Activated T-helper 1 cell treated with anti-CD3 and anti-CD28 coated beads, Interleukin-12 subunit alpha, Interleukin-12 subunit beta, Interleukin-2, Interleukin-4 antibody, amounts not matched to agents 30 ng/mL and 10 ng/mL and 1 ng/mL, durations not matched to agents 14 hours and 24 hours and 36 hours (primary cell): ENCODE measurements around the gene OR2T2. TPM values are rescaled to one million over a fixed set of nuclear protein-coding genes. Genes with fewer than 3 reads are reported as not detected.
"Not testable (repeated sequence)": the region's sequence is repeated elsewhere in the genome, so short reads cannot be mapped to it uniquely, and the experiment has no call there.

Experiments used
- DNase-seq: peaks from one replicate; pipeline ENCODE4 v3.0.0; 2021; ENCODE audit warnings: low spot score
- H3K27ac Mint-ChIP-seq: one replicate; pipeline ENCODE4 v1.8.0; 2021; ENCODE audit warnings: mild to moderate bottlenecking, mixed read lengths
- H3K27me3 Mint-ChIP-seq: one replicate; pipeline ENCODE4 v1.8.0; 2022; ENCODE audit warnings: mild to moderate bottlenecking, moderate library complexity, mixed read lengths; ENCODE audit not compliant: insufficient read depth
- H3K36me3 Mint-ChIP-seq: one replicate; pipeline ENCODE4 v1.8.0; 2021; ENCODE audit warnings: low read depth, mixed read lengths
- H3K4me1 Mint-ChIP-seq: one replicate; pipeline ENCODE4 v1.8.0; 2021; ENCODE audit warnings: low read depth, mixed read lengths
- H3K4me3 Mint-ChIP-seq: one replicate; pipeline ENCODE4 v1.8.0; 2021; ENCODE audit warnings: mild to moderate bottlenecking, moderate library complexity, mixed read lengths
- H3K9me3 Mint-ChIP-seq: one replicate; pipeline ENCODE4 v1.8.0; 2021; ENCODE audit warnings: mixed read lengths
- intact Hi-C: fragments of 100-400 bp; cut with micrococcal nuclease; formaldehyde crosslinking; loops from one replicate; pipeline ENCODE4 v1.15.1; 2024
- total RNA-seq: library from RNA; stranded (reverse); gene quantifications from 2 replicates; pipeline ENCODE4 v1.2.3, GENCODE V29; 2022

OR2T2 gene, protein sequence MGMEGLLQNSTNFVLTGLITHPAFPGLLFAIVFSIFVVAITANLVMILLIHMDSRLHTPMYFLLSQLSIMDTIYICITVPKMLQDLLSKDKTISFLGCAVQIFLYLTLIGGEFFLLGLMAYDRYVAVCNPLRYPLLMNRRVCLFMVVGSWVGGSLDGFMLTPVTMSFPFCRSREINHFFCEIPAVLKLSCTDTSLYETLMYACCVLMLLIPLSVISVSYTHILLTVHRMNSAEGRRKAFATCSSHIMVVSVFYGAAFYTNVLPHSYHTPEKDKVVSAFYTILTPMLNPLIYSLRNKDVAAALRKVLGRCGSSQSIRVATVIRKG
- total RNA-seq: not detected in 2 replicates

DNA sequence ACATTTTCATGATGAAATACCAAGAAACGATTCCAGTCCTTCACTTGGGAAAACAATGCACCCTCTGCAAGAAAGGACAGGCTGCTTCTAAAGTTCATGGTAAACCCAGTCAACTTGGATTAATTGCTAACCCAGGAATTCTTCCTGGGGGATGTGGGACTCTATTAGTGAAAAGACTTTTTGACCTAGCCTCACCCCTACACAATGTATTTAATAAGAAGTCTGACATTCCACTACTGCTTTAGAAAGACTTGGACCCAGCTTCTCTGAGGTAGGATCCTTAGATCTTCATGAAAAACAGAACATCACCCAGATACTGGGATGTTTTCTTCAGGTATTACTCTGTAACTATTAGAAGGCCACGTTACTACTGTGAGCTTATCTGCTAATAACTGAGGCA is at the start of gene OR2T2:
OR2T2 (plus strand) TSS at position 239 of the 400 bp plus-strand sequence. CDS start 7,161 bp downstream, outside the sequence.
- intact Hi-C loops, H3K27ac Mint-ChIP-seq, H3K4me3 Mint-ChIP-seq, H3K9me3 Mint-ChIP-seq, H3K4me1 Mint-ChIP-seq, H3K36me3 Mint-ChIP-seq, DNase-seq, H3K27me3 Mint-ChIP-seq: not testable (repeated sequence)

DNA sequence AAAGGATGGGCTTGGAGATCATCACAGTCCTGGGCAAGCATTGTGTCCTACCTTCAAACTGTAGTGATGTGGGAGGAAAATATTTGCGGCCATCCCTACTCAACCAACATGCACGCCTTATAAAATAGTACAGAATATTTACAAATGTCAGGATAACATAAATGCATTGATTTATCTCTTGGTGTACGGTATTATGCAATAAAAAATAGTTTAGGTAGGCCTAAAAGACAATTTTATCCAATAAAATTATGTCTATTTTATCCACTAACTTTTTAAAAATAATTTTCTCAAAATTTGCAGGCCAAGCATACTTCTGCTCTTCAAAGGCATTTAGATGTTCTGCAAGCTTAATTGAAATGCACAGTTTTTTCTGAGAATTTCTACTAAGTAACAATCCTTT is 42.7 kb upstream of the OR2T2 start, which contains the start of gene OR2T1:
OR2T1 (plus strand) TSS at position 301 of the 400 bp plus-strand sequence. CDS start 3,100 bp downstream, outside the sequence.
- intact Hi-C loops: loop anchor here (10.0 kb wide), 1 partner anchor 212 kb away; no protein-coding TSS in a partner anchor
- Mint-ChIP-seq H3K4me1 (no peaks in the 10 kb centered on the region), H3K4me3 (no peak within 1 kb of the TSS), H3K27me3 (peaks cover 2% of the 10 kb centered on the region), H3K9me3 (peaks cover 5% of the 10 kb centered on the region), H3K27ac (no peak within 1 kb of the TSS), H3K36me3 (no peaks in the 10 kb centered on the region)
- DNase-seq: no peak

DNA sequence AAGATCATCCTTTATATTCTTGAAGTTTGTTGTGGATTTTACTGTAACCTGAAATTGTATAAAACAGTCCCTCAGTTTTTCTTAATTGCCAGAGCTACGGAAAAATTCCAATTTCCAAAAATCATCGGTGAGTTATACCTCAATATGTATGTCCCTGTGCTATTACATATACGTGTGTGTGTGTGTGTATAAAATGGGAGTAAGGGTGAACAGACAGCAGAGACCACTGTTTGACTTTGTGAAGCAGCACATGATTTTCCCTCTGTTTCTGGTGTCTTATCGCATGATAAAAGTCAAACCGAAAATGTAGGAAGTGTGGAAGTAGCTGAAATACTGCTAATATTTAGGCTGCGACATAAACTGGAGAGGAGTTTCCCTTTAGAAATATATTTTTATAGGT is 41.4 kb upstream of the OR2T2 start:
- Mint-ChIP-seq H3K9me3 (peaks cover 5% of the 10 kb centered on the region), H3K27me3 (peaks cover 2% of the 10 kb centered on the region), H3K4me1 (no peaks in the 10 kb centered on the region), H3K27ac (no peak overlapping the region), H3K4me3 (no peak overlapping the region), H3K36me3 (no peaks in the 10 kb centered on the region)
- intact Hi-C loops: loop anchor here (1.0 to 10.0 kb wide), 3 partner anchors 211 to 403 kb away; no protein-coding TSS in a partner anchor
- DNase-seq: no peak

DNA sequence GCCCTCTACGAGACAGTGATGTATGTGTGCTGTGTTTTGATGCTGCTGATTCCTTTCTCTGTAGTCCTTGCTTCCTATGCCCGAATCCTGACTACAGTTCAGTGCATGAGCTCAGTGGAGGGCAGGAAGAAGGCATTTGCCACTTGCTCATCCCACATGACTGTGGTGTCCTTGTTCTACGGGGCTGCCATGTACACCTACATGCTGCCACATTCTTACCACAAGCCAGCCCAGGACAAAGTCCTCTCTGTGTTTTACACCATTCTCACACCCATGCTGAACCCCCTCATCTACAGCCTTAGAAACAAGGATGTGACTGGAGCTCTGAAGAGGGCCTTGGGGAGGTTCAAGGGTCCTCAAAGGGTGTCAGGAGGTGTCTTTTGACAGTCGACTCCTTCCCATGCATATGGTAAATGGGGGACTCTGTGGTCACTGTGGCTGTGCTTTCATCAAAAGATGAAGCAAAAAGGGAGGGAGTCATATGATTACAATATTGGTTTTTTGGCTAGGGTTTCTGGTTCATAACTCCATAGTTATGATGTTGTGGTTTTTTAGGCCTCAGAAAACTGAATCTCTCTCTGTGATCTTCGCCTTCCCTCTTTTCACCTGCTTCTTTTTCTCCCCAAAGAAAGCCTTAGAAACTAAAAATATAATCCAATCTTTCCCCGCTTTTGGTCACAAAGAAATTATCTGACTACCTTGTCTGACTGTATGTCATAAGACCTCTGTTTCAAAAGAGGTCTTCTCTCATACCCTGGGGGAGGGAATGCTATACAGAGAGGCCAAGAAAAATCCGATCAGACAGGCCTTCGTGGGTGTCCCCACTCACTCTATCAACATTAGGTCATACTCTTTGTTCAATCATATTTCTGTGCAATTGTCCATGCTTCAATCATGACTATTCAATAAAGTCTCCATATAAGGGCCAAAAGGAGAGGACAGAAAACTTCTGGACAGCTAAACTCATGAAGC is 38.4 kb upstream of the OR2T2 start:
- DNase-seq: no peak
- intact Hi-C loops: loop anchor here (10.0 kb wide), 1 partner anchor 208 kb away; no protein-coding TSS in a partner anchor
- H3K27me3 Mint-ChIP-seq: no peaks in the 10 kb centered on the region
- H3K36me3 Mint-ChIP-seq: no peaks in the 10 kb centered on the region
- no peak overlapping the region for H3K27ac Mint-ChIP-seq
- no peaks in the 10 kb centered on the region for H3K4me1 Mint-ChIP-seq
- peaks cover 19% of the 10 kb centered on the region for H3K9me3 Mint-ChIP-seq
- no peak overlapping the region for H3K4me3 Mint-ChIP-seq

DNA sequence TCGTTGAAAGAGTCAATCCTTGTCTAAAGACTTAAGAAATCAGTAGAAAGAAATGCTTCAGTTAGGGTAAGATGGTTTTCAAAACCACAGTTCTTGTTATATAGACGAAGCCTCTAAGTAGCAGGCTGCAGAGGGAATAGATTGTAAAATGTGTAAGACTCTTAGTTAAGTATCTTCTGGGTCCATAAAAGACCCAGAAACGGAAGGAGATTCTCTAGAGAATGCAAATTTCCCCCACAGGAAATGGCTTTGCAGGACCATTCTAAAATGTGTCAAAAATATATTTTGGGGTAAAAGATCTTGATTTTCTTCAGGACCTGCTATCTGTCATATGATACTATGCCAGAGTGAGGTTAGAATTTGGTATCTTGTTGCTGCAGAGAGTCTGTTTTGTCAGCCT is 29.2 kb upstream of the OR2T2 start:
- Mint-ChIP-seq H3K27me3 (no peaks in the 10 kb centered on the region), H3K4me1 (peaks cover 5% of the 10 kb centered on the region), H3K4me3 (no peak overlapping the region), H3K36me3 (no peaks in the 10 kb centered on the region), H3K27ac (no peak overlapping the region), H3K9me3 (peaks cover 12% of the 10 kb centered on the region)
- no peak for DNase-seq
- intact Hi-C loops: no loop called here

DNA sequence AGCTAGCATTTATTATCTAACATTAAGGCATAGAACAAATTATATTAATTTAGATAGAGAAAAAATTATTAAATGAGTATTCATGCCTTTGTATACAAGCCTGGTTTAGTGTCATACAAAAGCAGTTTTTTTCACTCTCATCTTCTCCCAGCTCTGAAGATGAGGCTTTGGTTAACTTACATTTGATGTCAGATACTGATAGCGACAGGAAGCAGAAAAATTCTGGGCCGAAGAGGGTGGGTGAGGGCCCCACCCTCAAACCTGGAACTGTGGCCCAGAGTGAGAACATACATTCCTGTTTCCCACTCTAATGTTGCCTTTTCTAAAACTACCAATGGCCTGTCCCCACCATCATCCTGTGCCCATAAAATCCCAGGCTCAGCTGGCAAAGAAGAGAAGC is 27.6 kb upstream of the OR2T2 start:
- Mint-ChIP-seq H3K4me3 (no peak overlapping the region), H3K27ac (no peak overlapping the region), H3K9me3 (peaks cover 19% of the 10 kb centered on the region), H3K36me3 (no peaks in the 10 kb centered on the region), H3K27me3 (no peaks in the 10 kb centered on the region), H3K4me1 (peaks cover 5% of the 10 kb centered on the region)
- intact Hi-C loops: no loop called here
- no peak for DNase-seq

DNA sequence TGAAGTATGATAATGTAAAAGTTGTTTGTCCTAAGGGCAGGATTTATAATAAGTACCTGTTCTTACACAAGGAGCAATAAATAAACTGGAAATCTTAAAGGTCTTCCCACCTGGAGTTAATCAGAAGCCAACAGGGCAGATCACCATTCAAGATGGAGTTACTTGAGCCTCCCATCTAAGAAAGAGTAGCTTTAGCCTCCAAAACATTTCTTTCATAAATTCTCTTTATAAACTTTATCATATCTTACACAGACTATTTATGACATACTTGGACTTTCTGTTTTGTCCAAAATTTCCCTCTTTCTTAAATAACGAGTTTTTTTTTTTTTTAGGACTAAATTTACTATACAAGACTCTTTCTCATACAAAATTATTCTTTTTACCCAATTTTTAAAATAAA is 24.1 kb upstream of the OR2T2 start:
- peaks cover 2% of the 10 kb centered on the region for H3K27me3 Mint-ChIP-seq

DNA sequence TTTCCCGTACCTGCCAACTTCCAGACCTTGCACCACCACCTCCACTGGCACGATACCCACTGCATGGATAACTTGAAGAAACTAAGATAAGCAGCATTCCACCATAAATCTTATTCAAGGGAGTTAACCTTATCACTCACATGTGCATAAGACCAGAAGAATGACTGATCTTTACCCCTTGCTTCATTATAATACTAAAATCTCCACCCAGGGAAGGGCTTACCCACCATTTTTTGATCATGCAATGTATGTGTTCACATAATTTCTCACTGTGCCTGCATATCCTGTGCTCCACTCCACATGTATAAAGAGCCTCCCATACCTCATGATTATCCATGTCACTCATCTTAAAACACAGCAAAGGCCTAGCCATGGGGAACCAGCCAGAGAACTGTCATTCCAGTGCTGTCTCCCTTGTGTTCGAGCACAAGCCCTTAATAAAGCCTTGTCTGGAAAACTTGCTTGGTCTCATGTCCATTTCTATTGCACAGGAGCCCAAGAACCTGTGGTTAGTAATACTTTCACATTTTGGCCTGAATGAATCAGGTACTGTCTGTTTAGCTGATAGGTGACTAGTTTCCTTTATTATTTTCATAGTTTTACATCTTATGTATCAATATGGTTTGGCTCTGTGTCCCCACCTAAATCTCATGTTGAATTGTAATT is 17.8 kb upstream of the OR2T2 start:
- intact Hi-C loops, DNase-seq, H3K27me3 Mint-ChIP-seq, H3K4me1 Mint-ChIP-seq, H3K4me3 Mint-ChIP-seq, H3K9me3 Mint-ChIP-seq, H3K27ac Mint-ChIP-seq, H3K36me3 Mint-ChIP-seq: not testable (repeated sequence)

More for the DNA sequence above, 24.1 kb upstream of the OR2T2 start:
- Mint-ChIP-seq H3K36me3 (no peaks in the 10 kb centered on the region), H3K4me3 (no peak overlapping the region), H3K9me3 (peaks cover 23% of the 10 kb centered on the region), H3K4me1 (no peaks in the 10 kb centered on the region), H3K27ac (no peak overlapping the region)
- intact Hi-C loops: no loop called here
- DNase-seq: no peak

DNA sequence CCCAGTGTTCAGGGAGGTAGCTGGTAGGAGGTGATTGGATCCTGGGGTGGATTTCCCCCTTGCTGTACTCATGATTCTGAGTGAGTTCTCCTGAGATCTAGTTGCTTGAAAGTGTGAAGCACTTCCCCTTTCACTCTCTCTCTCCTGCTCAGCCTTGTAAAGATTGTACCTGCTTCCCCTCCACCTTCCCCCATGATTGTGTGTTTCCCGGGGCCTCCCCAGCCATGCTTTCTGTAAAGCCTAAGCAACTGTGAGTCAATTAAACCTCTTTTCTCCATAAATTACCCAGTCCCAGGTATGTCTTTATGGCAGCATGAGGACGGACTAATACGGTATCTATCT is 17.3 kb upstream of the OR2T2 start:
- H3K4me3 Mint-ChIP-seq, H3K27me3 Mint-ChIP-seq, DNase-seq, intact Hi-C loops, H3K4me1 Mint-ChIP-seq, H3K9me3 Mint-ChIP-seq, H3K36me3 Mint-ChIP-seq, H3K27ac Mint-ChIP-seq: not testable (repeated sequence)

DNA sequence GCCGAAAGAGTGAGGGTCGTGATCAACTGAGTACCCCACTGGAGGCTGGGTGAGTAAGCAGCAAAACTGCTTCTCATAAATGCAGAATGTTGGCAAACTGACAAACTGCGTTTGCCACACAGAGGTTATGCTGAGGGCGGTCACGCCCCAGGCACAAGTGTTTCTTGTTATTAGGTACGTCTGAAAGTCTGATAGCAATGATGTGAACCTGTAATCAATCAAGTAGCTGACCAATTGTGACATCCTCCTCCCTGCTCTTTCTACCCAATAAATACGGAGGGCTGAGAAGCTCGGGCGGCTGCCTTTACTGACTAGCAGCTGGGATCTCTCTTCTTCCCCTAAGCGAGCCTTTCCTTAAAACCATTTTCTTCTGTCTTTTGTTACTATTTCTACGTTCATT is 13.8 kb upstream of the OR2T2 start:
- not testable (repeated sequence) for H3K27ac Mint-ChIP-seq, H3K4me3 Mint-ChIP-seq, H3K27me3 Mint-ChIP-seq, H3K9me3 Mint-ChIP-seq, H3K4me1 Mint-ChIP-seq, DNase-seq, H3K36me3 Mint-ChIP-seq
- intact Hi-C loops: loop anchor here (5.0 kb wide), 1 partner anchor 226 kb away; the partner anchor contains the start of gene OR2T27

DNA sequence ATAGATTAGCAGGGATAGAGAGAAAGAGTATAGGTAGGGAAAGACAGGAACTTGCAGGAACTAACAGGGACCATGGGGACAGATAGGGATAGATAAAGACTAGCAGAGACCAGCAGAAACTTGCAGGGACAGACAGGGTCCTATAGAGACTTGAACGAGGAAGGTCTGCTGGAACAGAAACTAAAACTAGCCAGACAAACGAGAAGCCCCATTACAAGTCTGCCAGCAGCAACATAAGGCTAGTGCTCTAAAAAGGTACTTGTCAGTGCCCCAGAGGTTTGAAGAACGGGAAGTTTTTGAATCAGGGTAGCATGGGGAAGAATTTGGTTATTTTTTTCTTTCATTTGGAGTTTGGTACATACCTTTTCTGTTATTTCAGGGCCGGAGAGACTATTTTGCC is 13.2 kb upstream of the OR2T2 start:
- not testable (repeated sequence) for DNase-seq, H3K9me3 Mint-ChIP-seq, H3K4me1 Mint-ChIP-seq, H3K27me3 Mint-ChIP-seq, H3K4me3 Mint-ChIP-seq, H3K27ac Mint-ChIP-seq, H3K36me3 Mint-ChIP-seq
- intact Hi-C loops: loop anchor here (5.0 kb wide), 1 partner anchor 225 kb away; the partner anchor contains the start of gene OR2T27

DNA sequence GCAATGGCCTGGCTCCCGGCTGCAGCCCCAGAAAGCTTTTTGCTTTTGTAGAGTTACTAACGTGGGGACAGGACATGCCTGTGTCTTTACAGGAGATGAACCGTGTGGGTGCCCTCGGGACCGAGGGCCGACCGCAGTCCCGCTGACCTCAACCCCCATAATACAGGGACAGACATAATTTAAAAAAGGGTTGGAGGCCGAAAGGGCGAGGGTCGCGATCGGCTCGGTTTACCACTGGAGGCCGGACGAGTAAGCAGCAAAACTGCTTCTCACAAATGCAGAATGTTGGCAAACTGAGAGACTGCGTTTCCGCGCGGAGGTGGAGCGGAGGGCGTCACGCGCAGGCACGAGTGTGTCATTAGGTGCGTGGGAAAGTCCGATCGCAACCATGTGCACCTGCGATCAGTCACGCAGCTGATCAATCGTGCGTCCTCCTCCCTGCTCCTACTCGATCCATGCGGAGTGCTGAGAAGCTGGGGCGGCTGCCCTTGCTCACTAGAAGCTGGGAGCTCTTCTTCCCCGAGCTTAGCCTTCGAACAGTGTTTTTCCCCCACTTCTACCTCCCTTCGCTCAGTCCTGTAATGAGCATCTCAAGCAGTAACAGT is 11.5 kb upstream of the OR2T2 start:
- not testable (repeated sequence) for H3K4me1 Mint-ChIP-seq, H3K9me3 Mint-ChIP-seq, H3K36me3 Mint-ChIP-seq, H3K4me3 Mint-ChIP-seq, H3K27ac Mint-ChIP-seq, DNase-seq, H3K27me3 Mint-ChIP-seq
- intact Hi-C loops: loop anchor here (5.0 kb wide), 1 partner anchor 223 kb away; the partner anchor contains the start of gene OR2T27
